ENCODE data around the gene CIDEB.

CIDEB gene

GRCh38 chr14:24277606-24278321 is 30.0 kb downstream of the CIDEB start:
- H3K79me1 ChIP-seq (replicated peaks; ENCODE audit: low read length, poor library complexity, severe bottlenecking) = peaks cover 28% of the 10 kb centered on the region
- H4K8ac ChIP-seq (ENCODE audit: low read length) = no peak overlapping the region
- no peaks in the 10 kb centered on the region for H3K36me3 ChIP-seq (ENCODE audit: control insufficient read depth in 1 of 2, insufficient read depth in 2 of 2, low read depth in 1 of 2, low read length in 2 of 2)
- no peak overlapping the region for H3K4me2 ChIP-seq (ENCODE audit: low read length, poor library complexity, severe bottlenecking)
- no peak overlapping the region for H3K27ac ChIP-seq (ENCODE audit: low read length, poor library complexity, severe bottlenecking)
- no peak overlapping the region for H3K4ac ChIP-seq (ENCODE audit: low read depth in 1 of 2, low read length in 2 of 2)
- H3K9me3 ChIP-seq (ENCODE audit: control insufficient read depth, low read length) = no peaks in the 10 kb centered on the region
- H2AK5ac ChIP-seq (ENCODE audit: low read length, severe bottlenecking) = no peak overlapping the region
- H3K4me1 ChIP-seq (ENCODE audit: control insufficient read depth, insufficient read depth, low read depth, low read length) = peaks cover 2% of the 10 kb centered on the region
- H3K9ac ChIP-seq (ENCODE audit: low read length) = peak overlapping the region; percentile 30
- no peak overlapping the region for H3K23ac ChIP-seq (ENCODE audit: low read length in 2 of 2)
- no peak overlapping the region for H2AFZ ChIP-seq (ENCODE audit: low read depth, low read length)
- H4K91ac ChIP-seq (ENCODE audit: low read length) = no peak overlapping the region
- H2BK5ac ChIP-seq (ENCODE audit: low read depth, low read length, poor library complexity, severe bottlenecking) = no peak overlapping the region
- H3K14ac ChIP-seq (ENCODE audit: low read length in 2 of 2) = no peak overlapping the region
- DNase-seq = no peak
- H2BK120ac ChIP-seq (ENCODE audit: low read depth, low read length) = no peak overlapping the region
- H3K18ac ChIP-seq (ENCODE audit: low read depth in 1 of 2, low read length in 2 of 2) = no peak overlapping the region
- no peak overlapping the region for H3K4me3 ChIP-seq (ENCODE audit: insufficient read depth in 1 of 2, low read depth in 1 of 2, low read length in 2 of 2)
- H3K27me3 ChIP-seq (ENCODE audit: control insufficient read depth in 1 of 2, insufficient read depth in 1 of 2, low read length in 2 of 2) = no peaks in the 10 kb centered on the region
- H2BK15ac ChIP-seq (ENCODE audit: low read depth, poor library complexity, severe bottlenecking) = no peak overlapping the region
- H2BK12ac ChIP-seq (ENCODE audit: low read length in 2 of 2) = no peak overlapping the region
- 92% methylated on average over 11 of the region's 11 CpGs for WGBS

DNA sequence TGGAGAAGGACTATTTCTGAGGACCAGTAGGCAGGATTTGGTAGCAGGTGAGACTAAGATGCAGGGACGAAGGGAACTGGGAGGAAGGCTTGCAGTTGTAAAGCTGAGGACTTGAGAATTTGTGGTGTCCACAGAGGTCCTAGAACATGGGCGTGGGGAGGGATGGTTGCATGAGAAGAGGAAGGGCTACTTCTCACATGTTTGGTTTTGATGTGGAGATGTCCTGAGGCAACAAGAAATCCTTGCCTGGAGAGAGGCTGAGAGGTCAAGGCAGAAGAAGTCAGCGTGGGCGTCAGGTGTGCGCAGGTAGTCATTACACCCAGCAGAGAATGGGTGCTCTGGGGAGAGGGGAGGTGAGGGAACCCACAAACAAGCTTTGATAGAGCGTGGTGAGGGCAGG is 30.7 kb downstream of the CIDEB start:
- Histone ChIP-seq H3K36me3 (ENCODE audit: control insufficient read depth in 1 of 2, insufficient read depth in 2 of 2, low read depth in 1 of 2, low read length in 2 of 2) (no peaks in the 10 kb centered on the region), H3K4me2 (ENCODE audit: low read length, poor library complexity, severe bottlenecking) (no peak overlapping the region), H3K23ac (ENCODE audit: low read length in 2 of 2) (no peak overlapping the region), H2AK5ac (ENCODE audit: low read length, severe bottlenecking) (no peak overlapping the region), H3K4me3 (ENCODE audit: insufficient read depth in 1 of 2, low read depth in 1 of 2, low read length in 2 of 2) (no peak overlapping the region), H3K14ac (ENCODE audit: low read length in 2 of 2) (no peak overlapping the region), H3K9me3 (ENCODE audit: control insufficient read depth, low read length) (no peaks in the 10 kb centered on the region), H2AFZ (ENCODE audit: low read depth, low read length) (no peak overlapping the region), H3K18ac (ENCODE audit: low read depth in 1 of 2, low read length in 2 of 2) (no peak overlapping the region), H2BK5ac (ENCODE audit: low read depth, low read length, poor library complexity, severe bottlenecking) (no peak overlapping the region), H2BK120ac (ENCODE audit: low read depth, low read length) (no peak overlapping the region), H3K79me1 (replicated peaks; ENCODE audit: low read length, poor library complexity, severe bottlenecking) (peaks cover 31% of the 10 kb centered on the region), H3K4me1 (ENCODE audit: control insufficient read depth, insufficient read depth, low read depth, low read length) (no peaks in the 10 kb centered on the region), H3K9ac (ENCODE audit: low read length) (peak overlapping the region; percentile 30), H2BK12ac (ENCODE audit: low read length in 2 of 2) (no peak overlapping the region), H2BK15ac (ENCODE audit: low read depth, poor library complexity, severe bottlenecking) (no peak overlapping the region), H4K8ac (ENCODE audit: low read length) (no peak overlapping the region), H3K27ac (ENCODE audit: low read length, poor library complexity, severe bottlenecking) (no peak overlapping the region), H3K27me3 (ENCODE audit: control insufficient read depth in 1 of 2, insufficient read depth in 1 of 2, low read length in 2 of 2) (no peaks in the 10 kb centered on the region), H4K91ac (ENCODE audit: low read length) (no peak overlapping the region), H3K4ac (ENCODE audit: low read depth in 1 of 2, low read length in 2 of 2) (no peak overlapping the region)
- no peak for DNase-seq
- WGBS = 94% methylated on average over 6 of the region's 6 CpGs

DNA sequence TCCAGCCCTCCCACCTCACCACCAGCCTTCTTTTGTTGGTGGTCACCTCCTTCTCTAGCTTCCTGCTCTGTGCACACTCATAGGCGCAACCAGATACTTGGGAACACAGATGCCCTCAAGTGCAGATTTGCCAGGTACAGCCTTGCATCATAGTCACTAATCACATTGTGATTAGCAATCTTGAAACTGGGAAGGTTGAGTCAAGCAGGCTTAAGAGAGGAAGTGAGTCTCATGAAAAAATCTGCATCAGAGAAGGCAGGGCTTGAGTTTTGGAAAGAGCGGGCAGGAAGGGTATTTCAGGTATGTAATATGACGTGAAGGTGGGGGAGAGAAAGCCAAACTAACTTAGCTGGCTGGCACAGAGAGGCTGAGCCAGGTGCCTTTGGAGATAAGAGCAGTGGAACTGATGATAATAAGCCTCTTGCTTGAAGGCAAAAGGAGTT is 33.7 kb downstream of the CIDEB start:
- no peak overlapping the region for H2BK12ac ChIP-seq (ENCODE audit: low read length in 2 of 2)
- no peak overlapping the region for H3K4me3 ChIP-seq (ENCODE audit: insufficient read depth in 1 of 2, low read depth in 1 of 2, low read length in 2 of 2)
- H3K9ac ChIP-seq (ENCODE audit: low read length) = no peak overlapping the region
- no peak overlapping the region for H3K4ac ChIP-seq (ENCODE audit: low read depth in 1 of 2, low read length in 2 of 2)
- no peak overlapping the region for H2BK120ac ChIP-seq (ENCODE audit: low read depth, low read length)
- H4K91ac ChIP-seq (ENCODE audit: low read length) = no peak overlapping the region
- no peak overlapping the region for H2AK5ac ChIP-seq (ENCODE audit: low read length, severe bottlenecking)
- no peak overlapping the region for H2BK15ac ChIP-seq (ENCODE audit: low read depth, poor library complexity, severe bottlenecking)
- no peaks in the 10 kb centered on the region for H3K27me3 ChIP-seq (ENCODE audit: control insufficient read depth in 1 of 2, insufficient read depth in 1 of 2, low read length in 2 of 2)
- peaks cover 41% of the 10 kb centered on the region for H3K79me1 ChIP-seq (replicated peaks; ENCODE audit: low read length, poor library complexity, severe bottlenecking)
- H3K4me2 ChIP-seq (ENCODE audit: low read length, poor library complexity, severe bottlenecking) = no peak overlapping the region
- H3K36me3 ChIP-seq (ENCODE audit: control insufficient read depth in 1 of 2, insufficient read depth in 2 of 2, low read depth in 1 of 2, low read length in 2 of 2) = peaks cover 12 to 13% of the 10 kb centered on the region in 2 experiments
- no peak for DNase-seq
- no peak overlapping the region for H3K23ac ChIP-seq (ENCODE audit: low read length in 2 of 2)
- H3K9me3 ChIP-seq (ENCODE audit: control insufficient read depth, low read length) = no peaks in the 10 kb centered on the region
- H3K18ac ChIP-seq (ENCODE audit: low read depth in 1 of 2, low read length in 2 of 2) = no peak overlapping the region
- H3K14ac ChIP-seq (ENCODE audit: low read length in 2 of 2) = no peak overlapping the region
- H4K8ac ChIP-seq (ENCODE audit: low read length) = no peak overlapping the region
- H2AFZ ChIP-seq (ENCODE audit: low read depth, low read length) = no peak overlapping the region
- H3K27ac ChIP-seq (ENCODE audit: low read length, poor library complexity, severe bottlenecking) = no peak overlapping the region
- 91% methylated on average over 3 of the region's 3 CpGs for WGBS
- H2BK5ac ChIP-seq (ENCODE audit: low read depth, low read length, poor library complexity, severe bottlenecking) = no peak overlapping the region
- peaks cover 6% of the 10 kb centered on the region for H3K4me1 ChIP-seq (ENCODE audit: control insufficient read depth, insufficient read depth, low read depth, low read length)

- no peaks in the 10 kb centered on the region for H3K27me3 ChIP-seq (ENCODE audit: control insufficient read depth in 1 of 2, insufficient read depth in 1 of 2, low read length in 2 of 2)
- H2AFZ ChIP-seq (ENCODE audit: low read depth, low read length) = no peak overlapping the region
- H3K23ac ChIP-seq (ENCODE audit: low read length in 2 of 2) = no peak overlapping the region
- 100% methylated on average over 2 of the region's 3 CpGs for WGBS
- no peak overlapping the region for H3K9ac ChIP-seq (ENCODE audit: low read length)
- H3K4me3 ChIP-seq (ENCODE audit: insufficient read depth in 1 of 2, low read depth in 1 of 2, low read length in 2 of 2) = no peak overlapping the region
- H2AK5ac ChIP-seq (ENCODE audit: low read length, severe bottlenecking) = no peak overlapping the region
- H3K4me1 ChIP-seq (ENCODE audit: control insufficient read depth, insufficient read depth, low read depth, low read length) = peaks cover 6% of the 10 kb centered on the region
- H3K4ac ChIP-seq (ENCODE audit: low read depth in 1 of 2, low read length in 2 of 2) = no peak overlapping the region
- H4K8ac ChIP-seq (ENCODE audit: low read length) = no peak overlapping the region
- no peak overlapping the region for H3K18ac ChIP-seq (ENCODE audit: low read depth in 1 of 2, low read length in 2 of 2)
- no peak overlapping the region for H3K14ac ChIP-seq (ENCODE audit: low read length in 2 of 2)
- no peaks in the 10 kb centered on the region for H3K9me3 ChIP-seq (ENCODE audit: control insufficient read depth, low read length)
- peaks cover 44% of the 10 kb centered on the region for H3K79me1 ChIP-seq (replicated peaks; ENCODE audit: low read length, poor library complexity, severe bottlenecking)
- H2BK15ac ChIP-seq (ENCODE audit: low read depth, poor library complexity, severe bottlenecking) = no peak overlapping the region
- DNase-seq = no peak
- H4K91ac ChIP-seq (ENCODE audit: low read length) = no peak overlapping the region
- no peak overlapping the region for H3K27ac ChIP-seq (ENCODE audit: low read length, poor library complexity, severe bottlenecking)
- peaks cover 18 to 19% of the 10 kb centered on the region in 2 experiments for H3K36me3 ChIP-seq (ENCODE audit: control insufficient read depth in 1 of 2, insufficient read depth in 2 of 2, low read depth in 1 of 2, low read length in 2 of 2)
- H2BK5ac ChIP-seq (ENCODE audit: low read depth, low read length, poor library complexity, severe bottlenecking) = no peak overlapping the region
- H2BK120ac ChIP-seq (ENCODE audit: low read depth, low read length) = no peak overlapping the region
- no peak overlapping the region for H2BK12ac ChIP-seq (ENCODE audit: low read length in 2 of 2)
- H3K4me2 ChIP-seq (ENCODE audit: low read length, poor library complexity, severe bottlenecking) = no peak overlapping the region
These were observed 34.3 kb downstream of the CIDEB start for GRCh38 chr14:24273422-24273998.
